H1 (cell line): ENCODE data around the gene VAT1L. TPM values are rescaled to one million over a fixed set of nuclear protein-coding genes. Genes with fewer than 3 reads are reported as not detected.

ENCODE experiments used
- polyA plus RNA-seq, 7 experiments: library from polyadenylated mRNA; depleted of rRNA in 3 of 7; stranded (reverse) in 5 of 7; unstranded in 2 of 7; fragments of >200 nt in 5 of 7; fragments of 200-250 nt in 2 of 7; gene quantifications; 1 replicate in 5 of 7; 2 replicates in 1 of 7; 4 replicates in 1 of 7; pipeline versions ENCODE4 v1.2.1 to v1.2.3, GENCODE V29; 2011 to 2013; ENCODE audit warnings: missing spikeins in 2 of 7, mixed read lengths in 2 of 7
- total RNA-seq: library from RNA; stranded (reverse); fragmentation: NEBNext Ultra II Directional; extraction: Animal tissue kit (Norgen Biotek cat#: 25700); gene quantifications from 2 replicates; pipeline ENCODE4 v1.2.1, GENCODE V29; 2021
- TF ChIP-seq, protein P1 (sequence below): fragments of 300-600 bp; sonication (generic); IDR thresholded peaks from 2 replicates; pipeline ENCODE4 v1.7.1; 2012; ENCODE audit warnings: low read length, moderate library complexity, mild to moderate bottlenecking, inconsistent platforms; ENCODE audit not compliant: insufficient replicate concordance

VAT1L gene
- total and polyA plus RNA-seq, 2 of the 8 experiments (the other 6 are each of a cell fraction or from before 2014, with no cell fraction given) = 46.3 to 48.2 TPM

DNA sequence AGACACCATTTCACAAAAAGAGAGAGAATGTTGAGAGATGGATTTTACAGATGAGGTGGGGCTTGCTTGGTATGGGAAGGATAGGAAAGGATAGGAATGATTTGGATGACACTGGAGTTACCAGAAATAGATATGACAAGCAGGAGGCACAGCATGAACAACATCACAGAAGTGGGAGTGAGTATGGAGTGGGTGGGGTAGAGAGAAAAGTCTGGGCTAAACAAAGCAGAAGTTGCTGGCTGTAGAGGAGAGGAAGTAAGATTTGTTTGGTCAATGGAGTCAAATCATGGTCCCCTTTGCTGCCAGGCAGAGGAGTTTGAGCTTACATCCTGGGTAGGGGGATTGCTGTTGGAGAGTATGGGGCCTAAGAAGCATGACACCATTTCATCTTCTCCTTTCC, 101.7 kb downstream of the VAT1L start (continued):
- TF ChIP-seq, protein P1, sequence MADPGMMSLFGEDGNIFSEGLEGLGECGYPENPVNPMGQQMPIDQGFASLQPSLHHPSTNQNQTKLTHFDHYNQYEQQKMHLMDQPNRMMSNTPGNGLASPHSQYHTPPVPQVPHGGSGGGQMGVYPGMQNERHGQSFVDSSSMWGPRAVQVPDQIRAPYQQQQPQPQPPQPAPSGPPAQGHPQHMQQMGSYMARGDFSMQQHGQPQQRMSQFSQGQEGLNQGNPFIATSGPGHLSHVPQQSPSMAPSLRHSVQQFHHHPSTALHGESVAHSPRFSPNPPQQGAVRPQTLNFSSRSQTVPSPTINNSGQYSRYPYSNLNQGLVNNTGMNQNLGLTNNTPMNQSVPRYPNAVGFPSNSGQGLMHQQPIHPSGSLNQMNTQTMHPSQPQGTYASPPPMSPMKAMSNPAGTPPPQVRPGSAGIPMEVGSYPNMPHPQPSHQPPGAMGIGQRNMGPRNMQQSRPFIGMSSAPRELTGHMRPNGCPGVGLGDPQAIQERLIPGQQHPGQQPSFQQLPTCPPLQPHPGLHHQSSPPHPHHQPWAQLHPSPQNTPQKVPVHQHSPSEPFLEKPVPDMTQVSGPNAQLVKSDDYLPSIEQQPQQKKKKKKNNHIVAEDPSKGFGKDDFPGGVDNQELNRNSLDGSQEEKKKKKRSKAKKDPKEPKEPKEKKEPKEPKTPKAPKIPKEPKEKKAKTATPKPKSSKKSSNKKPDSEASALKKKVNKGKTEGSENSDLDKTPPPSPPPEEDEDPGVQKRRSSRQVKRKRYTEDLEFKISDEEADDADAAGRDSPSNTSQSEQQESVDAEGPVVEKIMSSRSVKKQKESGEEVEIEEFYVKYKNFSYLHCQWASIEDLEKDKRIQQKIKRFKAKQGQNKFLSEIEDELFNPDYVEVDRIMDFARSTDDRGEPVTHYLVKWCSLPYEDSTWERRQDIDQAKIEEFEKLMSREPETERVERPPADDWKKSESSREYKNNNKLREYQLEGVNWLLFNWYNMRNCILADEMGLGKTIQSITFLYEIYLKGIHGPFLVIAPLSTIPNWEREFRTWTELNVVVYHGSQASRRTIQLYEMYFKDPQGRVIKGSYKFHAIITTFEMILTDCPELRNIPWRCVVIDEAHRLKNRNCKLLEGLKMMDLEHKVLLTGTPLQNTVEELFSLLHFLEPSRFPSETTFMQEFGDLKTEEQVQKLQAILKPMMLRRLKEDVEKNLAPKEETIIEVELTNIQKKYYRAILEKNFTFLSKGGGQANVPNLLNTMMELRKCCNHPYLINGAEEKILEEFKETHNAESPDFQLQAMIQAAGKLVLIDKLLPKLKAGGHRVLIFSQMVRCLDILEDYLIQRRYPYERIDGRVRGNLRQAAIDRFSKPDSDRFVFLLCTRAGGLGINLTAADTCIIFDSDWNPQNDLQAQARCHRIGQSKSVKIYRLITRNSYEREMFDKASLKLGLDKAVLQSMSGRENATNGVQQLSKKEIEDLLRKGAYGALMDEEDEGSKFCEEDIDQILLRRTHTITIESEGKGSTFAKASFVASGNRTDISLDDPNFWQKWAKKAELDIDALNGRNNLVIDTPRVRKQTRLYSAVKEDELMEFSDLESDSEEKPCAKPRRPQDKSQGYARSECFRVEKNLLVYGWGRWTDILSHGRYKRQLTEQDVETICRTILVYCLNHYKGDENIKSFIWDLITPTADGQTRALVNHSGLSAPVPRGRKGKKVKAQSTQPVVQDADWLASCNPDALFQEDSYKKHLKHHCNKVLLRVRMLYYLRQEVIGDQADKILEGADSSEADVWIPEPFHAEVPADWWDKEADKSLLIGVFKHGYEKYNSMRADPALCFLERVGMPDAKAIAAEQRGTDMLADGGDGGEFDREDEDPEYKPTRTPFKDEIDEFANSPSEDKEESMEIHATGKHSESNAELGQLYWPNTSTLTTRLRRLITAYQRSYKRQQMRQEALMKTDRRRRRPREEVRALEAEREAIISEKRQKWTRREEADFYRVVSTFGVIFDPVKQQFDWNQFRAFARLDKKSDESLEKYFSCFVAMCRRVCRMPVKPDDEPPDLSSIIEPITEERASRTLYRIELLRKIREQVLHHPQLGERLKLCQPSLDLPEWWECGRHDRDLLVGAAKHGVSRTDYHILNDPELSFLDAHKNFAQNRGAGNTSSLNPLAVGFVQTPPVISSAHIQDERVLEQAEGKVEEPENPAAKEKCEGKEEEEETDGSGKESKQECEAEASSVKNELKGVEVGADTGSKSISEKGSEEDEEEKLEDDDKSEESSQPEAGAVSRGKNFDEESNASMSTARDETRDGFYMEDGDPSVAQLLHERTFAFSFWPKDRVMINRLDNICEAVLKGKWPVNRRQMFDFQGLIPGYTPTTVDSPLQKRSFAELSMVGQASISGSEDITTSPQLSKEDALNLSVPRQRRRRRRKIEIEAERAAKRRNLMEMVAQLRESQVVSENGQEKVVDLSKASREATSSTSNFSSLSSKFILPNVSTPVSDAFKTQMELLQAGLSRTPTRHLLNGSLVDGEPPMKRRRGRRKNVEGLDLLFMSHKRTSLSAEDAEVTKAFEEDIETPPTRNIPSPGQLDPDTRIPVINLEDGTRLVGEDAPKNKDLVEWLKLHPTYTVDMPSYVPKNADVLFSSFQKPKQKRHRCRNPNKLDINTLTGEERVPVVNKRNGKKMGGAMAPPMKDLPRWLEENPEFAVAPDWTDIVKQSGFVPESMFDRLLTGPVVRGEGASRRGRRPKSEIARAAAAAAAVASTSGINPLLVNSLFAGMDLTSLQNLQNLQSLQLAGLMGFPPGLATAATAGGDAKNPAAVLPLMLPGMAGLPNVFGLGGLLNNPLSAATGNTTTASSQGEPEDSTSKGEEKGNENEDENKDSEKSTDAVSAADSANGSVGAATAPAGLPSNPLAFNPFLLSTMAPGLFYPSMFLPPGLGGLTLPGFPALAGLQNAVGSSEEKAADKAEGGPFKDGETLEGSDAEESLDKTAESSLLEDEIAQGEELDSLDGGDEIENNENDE = no peak
